Right forelimb (tissue), 1 donor: ENCODE data around the gene DHRS12.

Experiments used
- DNase-seq: peaks from one replicate; pipeline ENCODE4 v3.0.0-alpha.2; 2018

The DHRS12 gene

GRCh38 chr13:51805925-51806324 lies 2.0 kb upstream of the DHRS12 start:
- no peak for DNase-seq

GRCh38 chr13:51805313-51805712 lies 1.4 kb upstream of the DHRS12 start:
- no peak for DNase-seq

GRCh38 chr13:51804295-51805172 lies 571 bp upstream of the DHRS12 start:
- DNase-seq, result peak; percentile 59

- no peak for DNase-seq
These were observed 1.1 kb downstream of the DHRS12 start for GRCh38 chr13:51802631-51803418.

- no peak for DNase-seq
These were observed 2.3 kb downstream of the DHRS12 start for GRCh38 chr13:51801631-51802099.

- no peak for DNase-seq
These were observed 3.5 kb downstream of the DHRS12 start for GRCh38 chr13:51800486-51800885.

GRCh38 chr13:51799261-51799660 lies 4.7 kb downstream of the DHRS12 start:
- DNase-seq, result no peak

GRCh38 chr13:51797664-51798488 lies 6.1 kb downstream of the DHRS12 start:
- DNase-seq, result peak; percentile 66

GRCh38 chr13:51796546-51796945 lies 7.4 kb downstream of the DHRS12 start:
- DNase-seq, result no peak

- DNase-seq, result no peak
These were observed 8.5 kb downstream of the DHRS12 start for GRCh38 chr13:51795419-51795818.

- no peak for DNase-seq
These were observed 9.0 kb downstream of the DHRS12 start for GRCh38 chr13:51794964-51795363.

GRCh38 chr13:51793570-51794271 lies 10.2 kb downstream of the DHRS12 start:
- DNase-seq, result no peak

GRCh38 chr13:51786425-51787265 lies 17.3 kb downstream of the DHRS12 start:
- no peak for DNase-seq

- DNase-seq, result no peak
These were observed 18.1 kb downstream of the DHRS12 start for GRCh38 chr13:51785712-51786424.

GRCh38 chr13:51784097-51784496 lies 19.9 kb downstream of the DHRS12 start:
- no peak for DNase-seq

GRCh38 chr13:51783428-51784094 lies 20.4 kb downstream of the DHRS12 start:
- DNase-seq, result no peak

- no peak for DNase-seq
These were observed 21.8 kb downstream of the DHRS12 start for GRCh38 chr13:51782026-51782710.

GRCh38 chr13:51781246-51782022 lies 22.5 kb downstream of the DHRS12 start:
- no peak for DNase-seq

GRCh38 chr13:51780099-51780498 lies 23.9 kb downstream of the DHRS12 start:
- DNase-seq, result no peak
